Mesendoderm (in vitro differentiated cells): ENCODE results near the gene INAFM2.
A peak's percentile ranks its signal among the peaks of the same experiment; 100 is the strongest.

Experiments used
- DNase-seq: peaks from one replicate; pipeline ENCODE4 v3.0.0; 2013
- H2AK5ac ChIP-seq: 2 replicates; pipeline ENCODE4 v1.6.1; 2013; ENCODE audit warnings: low read length, inconsistent platforms
- H2BK120ac ChIP-seq: 2 replicates; pipeline ENCODE4 v1.6.1; 2013; ENCODE audit warnings: low read depth, mild to moderate bottlenecking, low read length, moderate library complexity, mixed read lengths
- H2BK15ac ChIP-seq: replicated peaks from 2 replicates; pipeline ENCODE4 v1.6.1; 2013; ENCODE audit warnings: low read depth, mild to moderate bottlenecking, moderate library complexity
- H2BK5ac ChIP-seq: 2 replicates; pipeline ENCODE4 v1.6.1; 2013; ENCODE audit warnings: low read length, inconsistent platforms
- H3K18ac ChIP-seq: 2 replicates; pipeline ENCODE4 v1.6.1; 2013; ENCODE audit warnings: mild to moderate bottlenecking, low read length, mixed read lengths
- H3K23ac ChIP-seq: one replicate; pipeline ENCODE4 v1.6.1; 2013; ENCODE audit warnings: low read length
- H3K27ac ChIP-seq: 2 replicates; pipeline ENCODE4 v1.5.1; 2013; ENCODE audit warnings: low read depth, mild to moderate bottlenecking, inconsistent platforms, low read length, moderate library complexity
- H3K27me3 ChIP-seq: 2 replicates; pipeline ENCODE4 v1.6.1; 2013; ENCODE audit warnings: low read length, control low read depth, mild to moderate bottlenecking, inconsistent platforms; ENCODE audit not compliant: insufficient read depth, poor library complexity
- H3K36me3 ChIP-seq: 2 replicates; pipeline ENCODE4 v1.6.1; 2013; ENCODE audit warnings: low read length, inconsistent platforms; ENCODE audit not compliant: control insufficient read depth, insufficient read depth
- H3K4ac ChIP-seq: one replicate; pipeline ENCODE4 v1.6.1; 2013; ENCODE audit warnings: low read depth, mild to moderate bottlenecking, low read length, moderate library complexity
- H3K4me1 ChIP-seq: 2 replicates; pipeline ENCODE4 v1.6.1; 2013; ENCODE audit warnings: low read depth, low read length, inconsistent platforms; ENCODE audit not compliant: control insufficient read depth
- H3K4me2 ChIP-seq: 2 replicates; pipeline ENCODE4 v1.6.1; 2013; ENCODE audit warnings: low read length
- H3K4me3 ChIP-seq: 2 replicates; pipeline ENCODE4 v1.5.1; 2013; ENCODE audit warnings: mild to moderate bottlenecking, low read length
- H3K56ac ChIP-seq: one replicate; pipeline ENCODE4 v1.6.1; 2013; ENCODE audit warnings: low read length
- H3K79me1 ChIP-seq: 2 replicates; pipeline ENCODE4 v1.6.1; 2013; ENCODE audit warnings: low read length, inconsistent platforms
- H3K79me2 ChIP-seq: 2 replicates; pipeline ENCODE4 v1.6.1; 2013; ENCODE audit warnings: mild to moderate bottlenecking, low read length; ENCODE audit not compliant: control insufficient read depth, insufficient read depth
- H3K9ac ChIP-seq: 2 replicates; pipeline ENCODE4 v1.6.1; 2013; ENCODE audit warnings: low read length, inconsistent platforms
- H4K5ac ChIP-seq: one replicate; pipeline ENCODE4 v1.6.1; 2013; ENCODE audit warnings: low read length
- H4K8ac ChIP-seq: one replicate; pipeline ENCODE4 v1.6.1; 2013; ENCODE audit warnings: low read depth, mild to moderate bottlenecking, control low read depth, low read length, moderate library complexity
- WGBS: extraction: QIAGEN DNeasy Blood & Tissue Kit; methylation state at CpG from one replicate; pipeline ENCODE4 v1.1.7; 2013; ENCODE audit warnings: low lambda C conversion rate, missing lambda C conversion rate; ENCODE audit not compliant: insufficient coverage; ENCODE audit errors: extremely low coverage; 5-methylcytosine and 5-hydroxymethylcytosine counted together

INAFM2 gene

GRCh38 chr15:40340038-40340739, 16.7 kb downstream of the INAFM2 start:
- no peaks in the 10 kb centered on the region for H3K79me2 ChIP-seq

DNA sequence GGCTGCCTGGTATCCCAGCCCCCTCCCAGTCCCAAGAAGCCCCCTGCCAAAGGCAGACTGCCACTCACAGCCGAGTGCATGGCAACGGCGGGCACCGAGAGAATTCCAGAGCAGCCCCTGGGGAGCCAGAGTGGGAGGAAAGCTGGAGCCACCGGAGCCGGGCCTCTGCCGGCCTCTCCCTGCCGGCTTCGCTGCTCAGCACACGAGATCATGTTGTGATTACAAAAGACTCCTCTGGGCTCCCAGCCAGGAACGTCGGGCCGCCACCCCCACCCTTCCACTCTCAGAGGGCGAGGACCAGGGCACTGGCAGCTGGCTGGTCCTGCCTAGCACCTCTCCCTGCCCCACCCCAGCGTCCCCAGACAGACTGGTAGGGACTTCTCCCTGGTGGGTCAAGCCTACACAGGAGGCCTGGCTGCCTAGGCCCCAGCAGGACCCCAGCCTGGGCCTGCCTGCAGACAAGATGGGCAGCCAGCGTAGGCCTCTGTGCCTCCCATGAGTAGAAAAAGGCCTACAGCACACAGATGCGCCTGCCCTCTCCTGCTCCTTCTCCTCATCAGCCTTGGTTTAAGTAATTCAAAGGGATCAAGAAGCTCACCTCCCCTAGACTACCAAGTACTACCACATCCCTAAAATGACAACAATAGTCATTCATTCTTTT, 17.4 kb downstream of the INAFM2 start, which contains the start of gene CCDC9B:
Gene CCDC9B, minus strand, starts transcription at position 200 of the 661 bp plus-strand sequence. Its CDS starts 120 bp downstream, at position 80.
- Histone ChIP-seq H3K4me3 (no peak within 1 kb of the TSS), H3K23ac (no peak within 1 kb of the TSS), H3K27ac (no peak within 1 kb of the TSS), H2BK120ac (no peak within 1 kb of the TSS), H3K56ac (peak within 1 kb of the TSS; percentile 45), H3K4me1 (no peaks in the 10 kb centered on the region), H3K79me2 (no peaks in the 10 kb centered on the region), H2BK15ac (no peak within 1 kb of the TSS), H3K79me1 (no peaks in the 10 kb centered on the region), H4K8ac (no peak within 1 kb of the TSS), H2AK5ac (no peak within 1 kb of the TSS), H3K18ac (no peak within 1 kb of the TSS), H2BK5ac (no peak within 1 kb of the TSS), H3K4me2 (no peak within 1 kb of the TSS), H3K9ac (no peak within 1 kb of the TSS), H3K4ac (no peak within 1 kb of the TSS), H4K5ac (no peak within 1 kb of the TSS), H3K27me3 (no peaks in the 10 kb centered on the region), H3K36me3 (no peaks in the 10 kb centered on the region)
- no CpG with 5 or more reads among the region's 17 CpGs for WGBS
- no peak for DNase-seq

More at GRCh38 chr15:40340038-40340739, 16.7 kb downstream of the INAFM2 start:
- H3K23ac ChIP-seq = no peak overlapping the region
- no peak overlapping the region for H3K4me2 ChIP-seq
- no peaks in the 10 kb centered on the region for H3K4me1 ChIP-seq
- no peak overlapping the region for H3K27ac ChIP-seq
- DNase-seq = no peak
- H2BK120ac ChIP-seq = no peak overlapping the region
- no peak overlapping the region for H3K4ac ChIP-seq
- H2BK5ac ChIP-seq = no peak overlapping the region
- no peak overlapping the region for H4K5ac ChIP-seq
- no CpG with 5 or more reads among the region's 14 CpGs for WGBS
- H3K18ac ChIP-seq = no peak overlapping the region
- H3K79me1 ChIP-seq = no peaks in the 10 kb centered on the region
- H3K56ac ChIP-seq = no peak overlapping the region
- H3K27me3 ChIP-seq = no peaks in the 10 kb centered on the region
- H4K8ac ChIP-seq = no peak overlapping the region
- no peak overlapping the region for H2AK5ac ChIP-seq
- H2BK15ac ChIP-seq = no peak overlapping the region
- no peak overlapping the region for H3K9ac ChIP-seq
- H3K36me3 ChIP-seq = no peaks in the 10 kb centered on the region
- no peak overlapping the region for H3K4me3 ChIP-seq

GRCh38 chr15:40342416-40343320, 19.2 kb downstream of the INAFM2 start:
- Histone ChIP-seq H3K23ac (no peak overlapping the region), H3K79me1 (no peaks in the 10 kb centered on the region), H3K4ac (no peak overlapping the region), H3K27ac (no peak overlapping the region), H3K56ac (peak overlapping the region; percentile 8), H3K36me3 (no peaks in the 10 kb centered on the region), H3K4me2 (no peak overlapping the region), H3K18ac (no peak overlapping the region), H3K79me2 (no peaks in the 10 kb centered on the region), H2BK15ac (no peak overlapping the region), H4K8ac (no peak overlapping the region), H3K4me1 (no peaks in the 10 kb centered on the region), H3K4me3 (no peak overlapping the region), H3K27me3 (no peaks in the 10 kb centered on the region), H2AK5ac (no peak overlapping the region), H2BK120ac (no peak overlapping the region), H4K5ac (no peak overlapping the region), H3K9ac (no peak overlapping the region), H2BK5ac (no peak overlapping the region)
- no CpG with 5 or more reads among the region's 7 CpGs for WGBS
- no peak for DNase-seq

DNA sequence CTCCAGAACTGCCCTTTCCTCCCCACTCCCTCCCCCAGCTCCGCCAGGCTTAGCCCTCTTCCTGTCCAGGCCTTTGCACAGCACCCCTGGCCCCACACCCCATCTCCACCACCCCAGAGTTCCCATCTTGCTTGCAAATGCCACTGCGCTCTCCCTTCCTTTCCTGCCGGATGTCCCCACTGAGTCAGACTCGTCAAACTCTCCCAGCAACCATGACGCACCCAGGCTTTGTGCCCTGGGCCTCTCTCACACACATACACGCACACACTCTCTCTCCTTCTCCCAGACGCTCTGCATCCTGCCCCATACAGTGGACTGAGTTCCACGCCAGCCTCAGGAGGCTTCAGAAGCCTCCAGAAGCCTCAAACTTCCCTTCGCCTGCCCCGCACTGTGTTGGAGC, 20.0 kb downstream of the INAFM2 start:
- H3K4me2 ChIP-seq = no peak overlapping the region
- no peak overlapping the region for H3K23ac ChIP-seq
- H3K4me1 ChIP-seq = no peaks in the 10 kb centered on the region
- H3K27ac ChIP-seq = no peak overlapping the region
- no peak overlapping the region for H2BK5ac ChIP-seq
- H3K9ac ChIP-seq = no peak overlapping the region
- H4K8ac ChIP-seq = no peak overlapping the region
- H3K4me3 ChIP-seq = no peak overlapping the region
- no peaks in the 10 kb centered on the region for H3K36me3 ChIP-seq
- no peak overlapping the region for H3K4ac ChIP-seq
- no peak overlapping the region for H2AK5ac ChIP-seq
- WGBS = no CpG with 5 or more reads among the region's 10 CpGs
- H3K27me3 ChIP-seq = no peaks in the 10 kb centered on the region
- DNase-seq = no peak
- H3K79me2 ChIP-seq = no peaks in the 10 kb centered on the region
- H2BK120ac ChIP-seq = no peak overlapping the region
- no peak overlapping the region for H2BK15ac ChIP-seq
- H4K5ac ChIP-seq = no peak overlapping the region
- no peaks in the 10 kb centered on the region for H3K79me1 ChIP-seq
- no peak overlapping the region for H3K18ac ChIP-seq
- peak overlapping the region; percentile 8 for H3K56ac ChIP-seq

- Histone ChIP-seq H4K8ac (no peak overlapping the region), H3K9ac (no peak overlapping the region), H2BK120ac (no peak overlapping the region), H2AK5ac (no peak overlapping the region), H3K4me2 (no peak overlapping the region), H3K4ac (no peak overlapping the region), H4K5ac (no peak overlapping the region), H3K27me3 (no peaks in the 10 kb centered on the region), H3K27ac (no peak overlapping the region), H3K4me1 (no peaks in the 10 kb centered on the region), H3K79me2 (no peaks in the 10 kb centered on the region), H3K36me3 (no peaks in the 10 kb centered on the region), H3K4me3 (no peak overlapping the region), H2BK15ac (no peak overlapping the region), H3K56ac (no peak overlapping the region), H2BK5ac (no peak overlapping the region), H3K18ac (no peak overlapping the region), H3K79me1 (no peaks in the 10 kb centered on the region), H3K23ac (no peak overlapping the region)
- DNase-seq = no peak
- WGBS = no CpG with 5 or more reads among the region's 6 CpGs
Observed at GRCh38 chr15:40344217-40344616, 20.7 kb downstream of the INAFM2 start.
